Measurements from ENCODE around the gene SCNN1A. TPM values are rescaled to one million over a fixed set of nuclear protein-coding genes. Genes with fewer than 3 reads are reported as not detected.
A peak's percentile ranks its signal among the peaks of the same experiment; 100 is the strongest.

The SCNN1A gene
- total RNA-seq, 1 experiment from 2014 or later: 549 TPM

DNA sequence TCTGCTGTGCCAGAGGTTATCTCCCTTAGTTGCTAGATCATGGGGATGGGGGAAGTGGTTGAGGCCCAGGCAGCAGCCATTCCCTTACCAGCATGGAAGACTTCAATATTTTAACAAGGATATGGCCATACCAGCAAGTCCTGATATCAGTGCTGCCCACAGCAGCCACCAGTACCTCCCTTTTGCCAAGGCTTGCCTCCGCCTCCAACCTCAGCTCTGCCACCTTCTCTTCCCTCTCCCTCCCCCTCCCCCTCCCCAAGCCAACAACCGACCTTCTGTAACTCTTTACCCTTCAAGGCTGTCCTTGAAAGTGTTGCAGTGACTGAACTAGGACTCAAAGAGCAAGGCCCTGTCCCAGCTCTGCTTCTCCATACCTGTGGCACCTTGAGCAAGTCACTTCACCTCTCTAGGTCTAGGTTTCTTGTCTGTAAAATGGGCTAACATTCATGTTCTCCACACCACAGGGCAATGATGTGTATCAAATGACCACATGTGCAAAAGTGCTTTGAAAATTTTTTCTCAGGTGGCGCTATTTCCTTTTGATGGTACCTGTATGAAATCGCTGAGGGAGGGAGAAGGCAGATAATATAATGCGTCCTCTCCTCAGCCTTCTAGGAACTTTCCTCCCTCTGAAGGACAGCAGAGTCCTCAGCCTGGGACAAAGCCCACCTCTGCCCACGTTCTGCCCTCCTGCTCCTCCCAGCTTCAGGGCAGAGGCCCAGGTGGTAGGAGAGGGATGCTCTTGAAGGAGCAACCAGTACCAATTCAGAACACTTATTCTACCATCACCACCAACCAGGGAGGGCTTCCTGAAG lies 50.2 kb downstream of the SCNN1A start:
- ChIA-PET POLR2A (ENCODE audit: unreplicated experiment) (interaction anchor here (0.5 kb wide), 1 partner anchor 43 kb away, joined by 4 read pairs; no protein-coding TSS in a partner anchor), CTCF (interaction anchor here (0.5 to 2.2 kb wide), 2 partner anchors 31 to 140 kb away, joined by 3 to 12 read pairs; no protein-coding TSS in a partner anchor)
- TF ChIP-seq EZH2 (IDR thresholded peaks at IDR 0.05; ENCODE audit: low read depth): no peak
- TF ChIP-seq, protein P1, sequence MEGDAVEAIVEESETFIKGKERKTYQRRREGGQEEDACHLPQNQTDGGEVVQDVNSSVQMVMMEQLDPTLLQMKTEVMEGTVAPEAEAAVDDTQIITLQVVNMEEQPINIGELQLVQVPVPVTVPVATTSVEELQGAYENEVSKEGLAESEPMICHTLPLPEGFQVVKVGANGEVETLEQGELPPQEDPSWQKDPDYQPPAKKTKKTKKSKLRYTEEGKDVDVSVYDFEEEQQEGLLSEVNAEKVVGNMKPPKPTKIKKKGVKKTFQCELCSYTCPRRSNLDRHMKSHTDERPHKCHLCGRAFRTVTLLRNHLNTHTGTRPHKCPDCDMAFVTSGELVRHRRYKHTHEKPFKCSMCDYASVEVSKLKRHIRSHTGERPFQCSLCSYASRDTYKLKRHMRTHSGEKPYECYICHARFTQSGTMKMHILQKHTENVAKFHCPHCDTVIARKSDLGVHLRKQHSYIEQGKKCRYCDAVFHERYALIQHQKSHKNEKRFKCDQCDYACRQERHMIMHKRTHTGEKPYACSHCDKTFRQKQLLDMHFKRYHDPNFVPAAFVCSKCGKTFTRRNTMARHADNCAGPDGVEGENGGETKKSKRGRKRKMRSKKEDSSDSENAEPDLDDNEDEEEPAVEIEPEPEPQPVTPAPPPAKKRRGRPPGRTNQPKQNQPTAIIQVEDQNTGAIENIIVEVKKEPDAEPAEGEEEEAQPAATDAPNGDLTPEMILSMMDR (conservative IDR thresholded peaks at IDR 0.05): no peak
- H4K20me1 ChIP-seq (ENCODE audit: insufficient read depth): peaks cover 8% of the 10 kb centered on the region; the same call in 1 of the 2 replicates
- H3F3A ChIP-seq (ENCODE audit: insufficient read depth, low read depth): peaks cover 73% of the 10 kb centered on the region
- peaks cover 10% of the 10 kb centered on the region for H3K79me2 ChIP-seq (ENCODE audit: low read depth)
- no peak for DNase-seq
- peaks cover 26% of the 10 kb centered on the region for H3K36me3 ChIP-seq (ENCODE audit: low read depth)
- H3K4me3 ChIP-seq: no peak overlapping the region
- H3K4me2 ChIP-seq: no peak overlapping the region
- BruUV-seq (replicated peaks): no TSS peak
- H3K9me2 ChIP-seq (ENCODE audit: insufficient read depth): no peaks in the 10 kb centered on the region
- no peak overlapping the region for H2AFZ ChIP-seq
- intact Hi-C loops (cut with micrococcal nuclease; ENCODE audit: unreplicated experiment): loop anchor here (5.0 kb wide), 1 partner anchor 142 kb away; no protein-coding TSS in a partner anchor
- H3K27ac ChIP-seq: no peak overlapping the region; the same call in 1 of the 2 replicates
- H3K27me3 ChIP-seq (ENCODE audit: insufficient read depth, low read depth): no peaks in the 10 kb centered on the region
- peaks cover 39% of the 10 kb centered on the region for H3K4me1 ChIP-seq (replicated peaks; ENCODE audit: insufficient read depth)
- no peaks in the 10 kb centered on the region for H3K9me3 ChIP-seq (ENCODE audit: insufficient read depth, low read depth)

DNA sequence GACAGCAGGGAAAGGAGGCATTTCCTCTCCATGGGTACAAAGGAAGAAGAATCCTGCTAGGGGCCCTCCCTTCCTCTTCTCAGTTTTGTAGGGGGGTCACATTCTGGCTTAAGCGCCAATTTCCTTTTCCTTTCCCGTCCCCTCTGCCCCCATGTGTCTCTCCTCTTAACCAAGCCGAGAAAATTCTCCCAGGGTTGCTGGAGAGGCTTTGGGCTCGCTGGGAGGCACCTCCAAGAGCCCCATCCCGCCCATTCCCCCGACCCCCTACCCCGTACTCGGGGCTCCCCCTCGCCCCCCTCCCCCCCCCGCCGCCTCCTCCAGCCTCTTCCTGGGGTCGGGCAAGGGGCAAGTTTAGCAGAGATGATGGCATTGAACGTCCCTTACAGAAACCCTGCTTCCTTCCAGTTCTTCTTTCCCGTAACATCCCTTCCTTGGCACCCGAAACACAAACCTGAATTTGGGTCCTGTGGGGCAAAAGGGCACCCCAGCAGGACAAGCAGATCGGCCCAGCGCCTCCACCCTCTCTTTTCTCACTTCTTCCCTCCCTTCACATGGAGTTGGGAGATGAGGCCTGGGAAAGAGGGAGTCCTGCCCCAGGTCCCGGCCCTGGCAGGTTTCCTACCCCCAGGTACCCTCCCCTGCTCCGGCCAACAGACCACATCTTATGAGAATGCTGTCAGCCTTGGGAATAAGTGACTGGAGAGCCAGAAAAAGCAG lies 51.2 kb downstream of the SCNN1A start:
- TF ChIP-seq, protein P1 (conservative IDR thresholded peaks at IDR 0.05): no peak
- TF ChIP-seq EZH2 (IDR thresholded peaks at IDR 0.05; ENCODE audit: low read depth): no peak
- Histone ChIP-seq H2AFZ (no peak overlapping the region), H3K4me1 (replicated peaks; ENCODE audit: insufficient read depth) (peaks cover 39% of the 10 kb centered on the region), H3K79me2 (ENCODE audit: low read depth) (0 out of 2 replicates have a peak, but pooled peaks cover 4% of the 10 kb centered on the region), H3K9me3 (ENCODE audit: insufficient read depth, low read depth) (no peaks in the 10 kb centered on the region), H3K9me2 (ENCODE audit: insufficient read depth) (no peaks in the 10 kb centered on the region), H3K27me3 (ENCODE audit: insufficient read depth, low read depth) (no peaks in the 10 kb centered on the region), H3F3A (ENCODE audit: insufficient read depth, low read depth) (peaks cover 77% of the 10 kb centered on the region), H3K27ac (peak overlapping the region; percentile 60), H4K20me1 (ENCODE audit: insufficient read depth) (peaks cover 8% of the 10 kb centered on the region; the same call in 1 of the 2 replicates), H3K36me3 (ENCODE audit: low read depth) (peaks cover 20% of the 10 kb centered on the region), H3K4me2 (peak overlapping the region; percentile 30; the same call in 1 of the 2 replicates), H3K4me3 (no peak overlapping the region)
- BruUV-seq (replicated peaks): no TSS peak
- intact Hi-C loops (cut with micrococcal nuclease; ENCODE audit: unreplicated experiment): loop anchor here (2.0 to 5.0 kb wide), 2 partner anchors 37 to 143 kb away; no protein-coding TSS in a partner anchor
- ChIA-PET POLR2A (ENCODE audit: unreplicated experiment) (interaction anchor here (0.6 to 1.3 kb wide), 4 partner anchors 47 to 289 kb away, joined by 3 to 13 read pairs (median 4); no protein-coding TSS in a partner anchor), CTCF (interaction anchor here (0.6 to 1.4 kb wide), 4 partner anchors 8 to 141 kb away, joined by 3 to 6 read pairs (median 5); no protein-coding TSS in a partner anchor)
- no peak for DNase-seq

Data from PC-9 (cell line).